Measurements from ENCODE around the gene GP9.

DNA sequence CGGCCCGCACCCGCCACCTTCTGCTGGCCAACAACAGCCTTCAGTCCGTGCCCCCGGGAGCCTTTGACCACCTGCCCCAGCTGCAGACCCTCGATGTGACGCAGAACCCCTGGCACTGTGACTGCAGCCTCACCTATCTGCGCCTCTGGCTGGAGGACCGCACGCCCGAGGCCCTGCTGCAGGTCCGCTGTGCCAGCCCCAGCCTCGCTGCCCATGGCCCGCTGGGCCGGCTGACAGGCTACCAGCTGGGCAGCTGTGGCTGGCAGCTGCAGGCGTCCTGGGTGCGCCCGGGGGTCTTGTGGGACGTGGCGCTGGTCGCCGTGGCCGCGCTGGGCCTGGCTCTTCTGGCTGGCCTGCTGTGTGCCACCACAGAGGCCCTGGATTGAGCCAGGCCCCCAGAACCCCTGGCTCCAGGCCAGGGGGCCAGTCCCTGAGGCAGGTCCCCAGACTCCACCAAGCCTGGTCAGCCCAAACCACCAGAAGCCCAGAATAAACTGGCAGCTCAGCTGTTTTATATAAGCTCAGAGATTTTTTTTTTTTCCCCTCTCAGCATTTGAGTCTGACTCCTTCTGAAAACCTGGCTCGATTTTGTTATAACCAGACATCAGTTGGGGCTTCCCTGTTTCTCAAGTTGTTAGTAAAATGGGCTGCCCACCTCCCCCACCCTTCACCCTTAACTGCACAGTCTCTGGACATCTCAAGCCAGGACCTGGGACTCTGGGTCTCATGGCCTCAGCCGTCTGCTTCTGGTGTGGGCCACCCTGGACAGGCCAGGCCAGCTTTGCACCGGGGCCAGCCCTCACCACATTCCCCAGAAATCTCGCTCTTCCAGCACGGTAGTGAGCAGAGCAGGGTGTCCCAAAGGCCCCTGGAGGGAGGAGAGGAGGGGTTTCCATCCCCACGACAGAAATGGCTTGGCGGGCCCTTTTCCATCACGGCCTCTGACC lies 1.6 kb downstream of the GP9 start:
- TF ChIP-seq, protein P1, sequence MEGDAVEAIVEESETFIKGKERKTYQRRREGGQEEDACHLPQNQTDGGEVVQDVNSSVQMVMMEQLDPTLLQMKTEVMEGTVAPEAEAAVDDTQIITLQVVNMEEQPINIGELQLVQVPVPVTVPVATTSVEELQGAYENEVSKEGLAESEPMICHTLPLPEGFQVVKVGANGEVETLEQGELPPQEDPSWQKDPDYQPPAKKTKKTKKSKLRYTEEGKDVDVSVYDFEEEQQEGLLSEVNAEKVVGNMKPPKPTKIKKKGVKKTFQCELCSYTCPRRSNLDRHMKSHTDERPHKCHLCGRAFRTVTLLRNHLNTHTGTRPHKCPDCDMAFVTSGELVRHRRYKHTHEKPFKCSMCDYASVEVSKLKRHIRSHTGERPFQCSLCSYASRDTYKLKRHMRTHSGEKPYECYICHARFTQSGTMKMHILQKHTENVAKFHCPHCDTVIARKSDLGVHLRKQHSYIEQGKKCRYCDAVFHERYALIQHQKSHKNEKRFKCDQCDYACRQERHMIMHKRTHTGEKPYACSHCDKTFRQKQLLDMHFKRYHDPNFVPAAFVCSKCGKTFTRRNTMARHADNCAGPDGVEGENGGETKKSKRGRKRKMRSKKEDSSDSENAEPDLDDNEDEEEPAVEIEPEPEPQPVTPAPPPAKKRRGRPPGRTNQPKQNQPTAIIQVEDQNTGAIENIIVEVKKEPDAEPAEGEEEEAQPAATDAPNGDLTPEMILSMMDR (IDR thresholded peaks at IDR 0.05) = no peak
- TF ChIP-seq POLR2A (IDR thresholded peaks at IDR 0.05) (no peak), EP300 (IDR thresholded peaks at IDR 0.05; ENCODE audit: low read depth) (no peak)
